Sigmoid colon (tissue), 7 donors: ENCODE results near the gene IL10RA. TPM values are rescaled to one million over a fixed set of nuclear protein-coding genes. Genes with fewer than 3 reads are reported as not detected.

ENCODE experiments used
- DNase-seq: peaks from one replicate; pipeline ENCODE4 v3.0.0-alpha.2; 2019
- H3K27ac ChIP-seq, 4 donors: fragments of 200-600 bp; sonication (generic); one replicate each; pipeline ENCODE4 v1.5.1; 2016 to 2019; ENCODE audit warnings: mild to moderate bottlenecking in 1 of 4
- H3K27me3 ChIP-seq, 3 donors: fragments of 200-600 bp; sonication (generic); one replicate each; pipeline ENCODE4 v1.5.1; 2019; ENCODE audit warnings: mild to moderate bottlenecking in 1 of 3
- H3K36me3 ChIP-seq, 4 donors: fragments of 200-600 bp; sonication (generic); one replicate each; pipeline ENCODE4 v1.5.1; 2016 to 2019
- H3K4me1 ChIP-seq, 4 donors: fragments of 200-600 bp; sonication (generic); one replicate each; pipeline ENCODE4 v1.5.1; 2017 to 2019
- H3K4me3 ChIP-seq, 4 donors: fragments of 200-600 bp; sonication (generic); one replicate each; pipeline ENCODE4 v1.5.1; 2017 to 2019; ENCODE audit warnings: mild to moderate bottlenecking in 2 of 4, moderate library complexity in 1 of 4
- H3K9me3 ChIP-seq, 4 donors: fragments of 200-600 bp in 3 of 4; sonication (generic) in 3 of 4; one replicate each; pipeline versions ENCODE4 v1.5.1 to v1.6.1; 2013 to 2019
- CTCF ChIP-seq, 4 experiments: fragments of 450-650 bp in 3 of 4; fragments of 200-600 bp in 1 of 4; IDR thresholded peaks; one replicate each; pipeline ENCODE4 v1.5.1; 2016 to 2019; ENCODE audit warnings: antibody characterized with exemption in 4 of 4, mild to moderate bottlenecking in 3 of 4, moderate library complexity in 2 of 4
- EP300 ChIP-seq, 4 donors: sonication (generic); formaldehyde crosslinking; IDR thresholded peaks; one replicate each; pipeline ENCODE4 v1.6.1; 2017; ENCODE audit warnings: antibody characterized with exemption in 4 of 4
- POLR2A ChIP-seq, 2 donors: fragments of 450-650 bp; IDR thresholded peaks; one replicate each; pipeline ENCODE4 v1.6.1; 2016; ENCODE audit warnings: antibody characterized with exemption in 2 of 2, mild to moderate bottlenecking in 2 of 2, moderate library complexity in 2 of 2
- POLR2AphosphoS5 ChIP-seq, 4 donors: sonication (generic); formaldehyde crosslinking; IDR thresholded peaks; one replicate each; pipeline ENCODE4 v1.6.1; 2017; ENCODE audit warnings: antibody characterized with exemption in 4 of 4
- WGBS, 2 donors: extraction: QIAGEN DNeasy Blood & Tissue Kit; methylation state at CpG; one replicate each; pipeline ENCODE4 v1.1.7; 2013; 5-methylcytosine and 5-hydroxymethylcytosine counted together
- intact Hi-C: fragments of 100-400 bp; cut with DNase I; formaldehyde crosslinking; loops from one replicate; pipeline ENCODE4 v1.15.1; 2023
- polyA plus RNA-seq, 3 donors: library from polyadenylated mRNA; stranded (reverse); fragments of 200-250 nt; gene quantifications; one replicate each; pipeline ENCODE4 v1.2.3, GENCODE V29; 2013
- total RNA-seq, 4 donors: library from RNA; depleted of rRNA; stranded (reverse); fragments of >200 nt; gene quantifications; one replicate each; pipeline ENCODE4 v1.1.0, GENCODE V29; 2016
- donor health status: healthy with polysubstance abuse.
- donor health status: Bipolar disorder and iron deficiency.
- donor health status: healthy.

Gene IL10RA
- total RNA-seq (10 to 100 TPM; 13.0 to 29.6 (median 15.3) TPM), polyA plus RNA-seq (10 to 100 TPM in 1 of 3 donors, 1 to 10 TPM in 2; 4.2 to 27.1 (median 6.7) TPM)

GRCh38 chr11:117985953-117986887 is at the start of gene IL10RA:
Gene IL10RA, plus strand, starts transcription at chr11:117986394. Its CDS starts 74 bp downstream, at chr11:117986468.
- no peaks in the 10 kb centered on the region for H3K27me3 ChIP-seq
- H3K27ac ChIP-seq, result peak within 1 kb of the TSS; percentile 61 to 73 (median 64)
- intact Hi-C loops, result no loop called here
- H3K4me1 ChIP-seq, result peaks cover 0 to 15% (median 10%) of the 10 kb centered on the region in 4 donors
- DNase-seq, result peak; percentile 91
- TF ChIP-seq POLR2A (IDR thresholded peaks at IDR 0.05) (peak in 1 of 2 donors; percentile 20), EP300 (IDR thresholded peaks at IDR 0.05) (no peak), CTCF (IDR thresholded peaks at IDR 0.05) (no peak), POLR2AphosphoS5 (IDR thresholded peaks at IDR 0.05) (peak; percentile 38 to 80 (median 66))
- no peaks in the 10 kb centered on the region for H3K9me3 ChIP-seq
- peak within 1 kb of the TSS; percentile 34 to 56 (median 52) for H3K4me3 ChIP-seq
- WGBS, 2 donors, result 3% methylated on average over 71 of the region's 71 CpGs
- no peaks in the 10 kb centered on the region for H3K36me3 ChIP-seq

- Histone ChIP-seq H3K36me3 (no peaks in the 10 kb centered on the region), H3K27me3 (no peaks in the 10 kb centered on the region), H3K27ac (no peak overlapping the region), H3K9me3 (no peaks in the 10 kb centered on the region), H3K4me3 (no peak overlapping the region), H3K4me1 (peaks cover 0 to 3% (median under 1%) of the 10 kb centered on the region in 4 donors)
- WGBS, 2 donors, result 39 to 74% methylated on average over 6 of the region's 6 CpGs
- TF ChIP-seq POLR2A (IDR thresholded peaks at IDR 0.05), result no peak
- no peak for TF ChIP-seq POLR2AphosphoS5 (IDR thresholded peaks at IDR 0.05)
- no peak for TF ChIP-seq EP300 (IDR thresholded peaks at IDR 0.05)
- no peak for TF ChIP-seq CTCF (IDR thresholded peaks at IDR 0.05)
- DNase-seq, result no peak
- intact Hi-C loops, result loop anchor here (10.0 kb wide), 1 partner anchor 232 kb away; no protein-coding TSS in a partner anchor
Measured at GRCh38 chr11:117936973-117937372, 49.2 kb upstream of the IL10RA start.

- no peak for DNase-seq
- 96 to 97% methylated on average over 8 of the region's 8 CpGs for WGBS, 2 donors
- intact Hi-C loops, result no loop called here
Measured at GRCh38 chr11:117940736-117941135, 45.5 kb upstream of the IL10RA start.

GRCh38 chr11:117941163-117941707 is 45.0 kb upstream of the IL10RA start:
- Histone ChIP-seq H3K4me1 (no peaks in the 10 kb centered on the region), H3K9me3 (no peaks in the 10 kb centered on the region), H3K27ac (no peak overlapping the region), H3K27me3 (no peaks in the 10 kb centered on the region), H3K4me3 (no peak overlapping the region), H3K36me3 (no peaks in the 10 kb centered on the region)
- 18 to 76% methylated on average over 4 of the region's 4 CpGs for WGBS, 2 donors
- TF ChIP-seq POLR2AphosphoS5 (IDR thresholded peaks at IDR 0.05) (no peak), EP300 (IDR thresholded peaks at IDR 0.05) (no peak)
- no peak for DNase-seq
- intact Hi-C loops, result no loop called here

More at GRCh38 chr11:117940736-117941135, 45.5 kb upstream of the IL10RA start:
- Histone ChIP-seq H3K9me3 (no peaks in the 10 kb centered on the region), H3K4me3 (no peak overlapping the region), H3K27me3 (no peaks in the 10 kb centered on the region), H3K4me1 (no peaks in the 10 kb centered on the region), H3K36me3 (no peaks in the 10 kb centered on the region), H3K27ac (no peak overlapping the region)
- TF ChIP-seq CTCF (IDR thresholded peaks at IDR 0.05) (no peak), POLR2AphosphoS5 (IDR thresholded peaks at IDR 0.05) (no peak), EP300 (IDR thresholded peaks at IDR 0.05) (no peak), POLR2A (IDR thresholded peaks at IDR 0.05) (no peak)
